ENCODE results near the gene ZNF462.

DNA sequence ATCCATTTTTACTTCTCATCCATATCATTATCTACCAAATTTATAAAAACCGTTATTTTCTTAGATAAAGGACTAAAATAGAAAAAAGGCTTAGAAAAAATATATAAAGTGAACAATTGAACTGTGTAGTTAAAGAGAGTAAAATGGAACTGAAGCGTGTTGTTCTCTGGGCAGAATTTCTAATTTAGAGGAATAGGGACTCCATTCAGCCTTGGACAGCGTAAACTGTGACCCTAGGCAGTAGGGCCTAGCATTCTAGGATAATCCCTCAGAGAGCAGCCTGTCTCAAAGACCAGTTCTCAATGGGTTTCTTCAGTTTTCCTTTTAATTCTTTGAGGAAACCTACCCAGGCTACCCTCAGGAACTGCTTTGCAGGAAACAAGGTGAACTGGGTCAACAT lies 11.1 kb downstream of the ZNF462 start:
- TF ChIP-seq POLR2A (IDR thresholded peaks at IDR 0.05; ENCODE audit: low read length), result no peak
- TF ChIP-seq GATA1 (IDR thresholded peaks at IDR 0.05; ENCODE audit: low read depth, low read length), result no peak

Data from erythroblast (primary cell).